GM23338 (cell line): ENCODE data around the gene GLA. TPM values are rescaled to one million over a fixed set of nuclear protein-coding genes. Genes with fewer than 3 reads are reported as not detected.

Source experiments
- ATAC-seq: fragments of 200-7000 bp; cut with Tn5 transposase; 3 replicates; pipeline ENCODE4 v1.9.1; 2020
- DNase-seq: peaks from one replicate; pipeline ENCODE4 v3.0.0-alpha.2; 2015; ENCODE audit warnings: low spot score
- H2AFZ ChIP-seq: fragments of 200-600 bp; sonication (generic); 2 replicates; pipeline ENCODE4 v1.8.0; 2016; ENCODE audit warnings: antibody characterized with exemption, mild to moderate bottlenecking, moderate library complexity
- H3F3A ChIP-seq: fragments of 200-600 bp; sonication (generic); replicated peaks from 2 replicates; pipeline ENCODE4 v1.8.0; 2017; ENCODE audit warnings: antibody characterized with exemption, mixed run types, low read depth
- H3K27ac ChIP-seq: fragments of 200-600 bp; sonication (generic); 2 replicates; pipeline ENCODE4 v1.6.1; 2016; ENCODE audit warnings: low read depth
- H3K27me3 ChIP-seq: fragments of 200-600 bp; sonication (generic); 2 replicates; pipeline ENCODE4 v1.8.0; 2016; ENCODE audit warnings: mild to moderate bottlenecking, mixed run types, moderate library complexity; ENCODE audit not compliant: insufficient read depth
- H3K36me3 ChIP-seq: fragments of 200-600 bp; sonication (generic); 2 replicates; pipeline ENCODE4 v1.8.0; 2016; ENCODE audit warnings: mild to moderate bottlenecking; ENCODE audit not compliant: insufficient read depth
- H3K4me1 ChIP-seq: fragments of 200-600 bp; sonication (generic); 2 replicates; pipeline ENCODE4 v1.8.0; 2016; ENCODE audit warnings: mild to moderate bottlenecking, moderate library complexity; ENCODE audit not compliant: insufficient read depth
- H3K4me2 ChIP-seq: fragments of 200-600 bp; sonication (generic); 2 replicates; pipeline ENCODE4 v1.7.1; 2017; ENCODE audit warnings: mixed run types
- H3K4me3 ChIP-seq: fragments of 200-600 bp; sonication (generic); 2 replicates; pipeline ENCODE4 v1.6.1; 2016; ENCODE audit warnings: mixed run types
- H3K79me2 ChIP-seq: fragments of 200-600 bp; sonication (generic); replicated peaks from 2 replicates; pipeline ENCODE4 v1.8.0; 2017; ENCODE audit warnings: mild to moderate bottlenecking; ENCODE audit not compliant: insufficient read depth
- H3K9me2 ChIP-seq: fragments of 200-600 bp; sonication (generic); 2 replicates; pipeline ENCODE4 v1.8.0; 2017; ENCODE audit not compliant: insufficient read depth
- H4K20me1 ChIP-seq: fragments of 200-600 bp; sonication (generic); replicated peaks from 2 replicates; pipeline ENCODE4 v1.8.0; 2017; ENCODE audit warnings: mild to moderate bottlenecking; ENCODE audit not compliant: insufficient read depth
- H3K27ac Mint-ChIP-seq: 2 replicates; pipeline ENCODE4 v1.8.0; 2020; ENCODE audit warnings: inconsistent platforms, mild to moderate bottlenecking, moderate library complexity, mixed read lengths
- H3K27me3 Mint-ChIP-seq: 3 replicates; pipeline ENCODE4 v1.8.0; 2022; ENCODE audit warnings: low read depth, mild to moderate bottlenecking, moderate library complexity, mixed read lengths, inconsistent platforms; ENCODE audit not compliant: insufficient read depth, poor library complexity
- H3K36me3 Mint-ChIP-seq: 3 replicates; pipeline ENCODE4 v1.8.0; 2021; ENCODE audit warnings: low read depth, mild to moderate bottlenecking, inconsistent platforms, moderate library complexity, mixed read lengths
- H3K4me1 Mint-ChIP-seq: 3 replicates; pipeline ENCODE4 v1.8.0; 2020; ENCODE audit warnings: mild to moderate bottlenecking, inconsistent platforms, mixed read lengths
- H3K4me3 Mint-ChIP-seq: 3 replicates; pipeline ENCODE4 v1.8.0; 2021; ENCODE audit warnings: moderate library complexity, mild to moderate bottlenecking, inconsistent platforms, mixed read lengths
- H3K9me3 Mint-ChIP-seq: 3 replicates; pipeline ENCODE4 v1.8.0; 2020; ENCODE audit warnings: moderate library complexity, mild to moderate bottlenecking, inconsistent platforms, mixed read lengths
- CREB1 ChIP-seq: fragments of 250-450 bp; sonication (Bioruptor Pico); IDR thresholded peaks from 2 replicates; pipeline ENCODE4 v1.5.0; 2020; ENCODE audit warnings: low read depth, mild to moderate bottlenecking, moderate library complexity
- CTCF ChIP-seq, 2 experiments: fragments of 200-600 bp in 1 of 2; sonication (generic) in 1 of 2; conservative IDR thresholded peaks; 2 replicates each; pipeline versions ENCODE4 v1.5.1 to v1.6.1; 2016 to 2017; ENCODE audit warnings: antibody characterized with exemption in 2 of 2, low read depth in 2 of 2, mild to moderate bottlenecking in 2 of 2, moderate library complexity in 1 of 2
- EZH2 ChIP-seq: fragments of 200-600 bp; sonication (generic); IDR thresholded peaks from one replicate; pipeline ENCODE4 v1.8.0; 2017; ENCODE audit warnings: antibody characterized with exemption, mild to moderate bottlenecking, low read depth; ENCODE audit not compliant: unreplicated experiment
- EZH2phosphoT487 ChIP-seq: fragments of 200-600 bp; sonication (generic); IDR thresholded peaks from one replicate; pipeline ENCODE4 v1.8.1; 2018; ENCODE audit warnings: antibody characterized with exemption; ENCODE audit not compliant: unreplicated experiment
- NANOG ChIP-seq: IDR thresholded peaks from 2 replicates; pipeline ENCODE4 v1.6.1; 2016; ENCODE audit warnings: antibody characterized with exemption, borderline replicate concordance
- POLR2AphosphoS5 ChIP-seq: IDR thresholded peaks from 2 replicates; pipeline ENCODE4 v1.6.1; 2016; ENCODE audit warnings: antibody characterized with exemption, low read depth
- STAT1 ChIP-seq: IDR thresholded peaks from one replicate; pipeline ENCODE4 v1.6.1; 2016; ENCODE audit warnings: antibody characterized with exemption; ENCODE audit not compliant: unreplicated experiment
- ZNF114 ChIP-seq: fragments of 250-450 bp; sonication (Bioruptor Pico); IDR thresholded peaks from 2 replicates; pipeline ENCODE4 v1.5.0; 2020; ENCODE audit warnings: mild to moderate bottlenecking, moderate library complexity
- polyA plus RNA-seq: library from polyadenylated mRNA; unstranded; fragments of >200 nt; fragmentation: Nextera tagmentation; extraction: Ambion mirVana; gene quantifications from 2 replicates; pipeline ENCODE4 v1.2.1, GENCODE V29; 2016
- total RNA-seq: library from RNA; depleted of rRNA; stranded (reverse); fragments of >200 nt; shearing (Covaris generic); gene quantifications from 2 replicates; pipeline ENCODE4 v1.2.3, GENCODE V29; 2014
- TF ChIP-seq, protein P1 (sequence below): IDR thresholded peaks from 2 replicates; pipeline ENCODE4 v1.6.1; 2016; ENCODE audit warnings: antibody characterized with exemption

GLA gene
- total and polyA plus RNA-seq, 2 experiments from 2014 or later: 34.7 to 44.4 TPM

GRCh38 chrX:101369687-101370086 is 38.0 kb downstream of the GLA start:
- no peaks in the 10 kb centered on the region for H3K9me2 ChIP-seq
- no peaks in the 10 kb centered on the region for H4K20me1 ChIP-seq
- DNase-seq (no peak), ATAC-seq (no peak)
- no peak overlapping the region for H3K4me2 ChIP-seq
- no peaks in the 10 kb centered on the region for H3K27me3 Mint-ChIP-seq
- H3K4me3 Mint-ChIP-seq: no peak overlapping the region
- no peak overlapping the region for H3K4me3 ChIP-seq
- H3K27ac ChIP-seq: no peak overlapping the region
- H3K27ac Mint-ChIP-seq: no peak overlapping the region; the same call in 1 of the 2 replicates
- no peaks in the 10 kb centered on the region for H3K79me2 ChIP-seq
- H3K9me3 Mint-ChIP-seq: no peaks in the 10 kb centered on the region; the same call in 2 of the 3 replicates
- no peaks in the 10 kb centered on the region for H3K36me3 Mint-ChIP-seq
- no peaks in the 10 kb centered on the region for H3F3A ChIP-seq
- H2AFZ ChIP-seq: no peak overlapping the region
- no peaks in the 10 kb centered on the region for H3K36me3 ChIP-seq
- H3K4me1 Mint-ChIP-seq: no peaks in the 10 kb centered on the region
- TF ChIP-seq STAT1 (no peak), EZH2phosphoT487 (no peak), CTCF (conservative IDR thresholded peaks at IDR 0.05; ENCODE audit: low read depth in 2 of 2) (no peak)
- H3K4me1 ChIP-seq: no peaks in the 10 kb centered on the region
- H3K27me3 ChIP-seq: no peaks in the 10 kb centered on the region

DNA sequence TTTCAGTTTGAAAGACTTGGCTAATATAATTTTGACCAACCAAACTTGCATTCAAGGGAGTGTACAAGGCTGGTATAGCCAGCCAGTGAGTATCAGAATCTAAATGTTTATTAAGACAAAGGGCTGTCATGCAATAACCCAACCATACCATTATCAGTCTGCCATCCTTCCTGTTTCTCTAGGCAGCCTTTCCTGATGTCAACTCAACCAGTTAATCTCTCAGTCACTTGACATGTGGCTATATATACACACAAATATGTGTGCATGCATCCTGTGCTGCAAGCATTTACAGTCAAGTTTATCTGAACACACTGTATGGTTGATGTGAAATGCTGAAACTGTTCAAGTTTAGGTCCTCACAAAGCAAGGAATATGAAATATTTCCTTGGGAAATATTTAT is 38.9 kb downstream of the GLA start:
- Mint-ChIP-seq H3K4me3 (no peak overlapping the region), H3K4me1 (no peaks in the 10 kb centered on the region), H3K9me3 (no peaks in the 10 kb centered on the region; the same call in 2 of the 3 replicates), H3K36me3 (no peaks in the 10 kb centered on the region), H3K27ac (no peak overlapping the region), H3K27me3 (no peaks in the 10 kb centered on the region)
- Histone ChIP-seq H3K4me3 (no peak overlapping the region), H3K27ac (no peak overlapping the region), H3K4me2 (no peak overlapping the region), H3K27me3 (no peaks in the 10 kb centered on the region), H2AFZ (no peak overlapping the region), H3K9me2 (no peaks in the 10 kb centered on the region), H3K36me3 (no peaks in the 10 kb centered on the region), H3K4me1 (no peaks in the 10 kb centered on the region), H4K20me1 (no peaks in the 10 kb centered on the region), H3F3A (no peaks in the 10 kb centered on the region), H3K79me2 (no peaks in the 10 kb centered on the region)
- ATAC-seq (no peak), DNase-seq (no peak)
- no peak for TF ChIP-seq EZH2
- TF ChIP-seq, protein P1, sequence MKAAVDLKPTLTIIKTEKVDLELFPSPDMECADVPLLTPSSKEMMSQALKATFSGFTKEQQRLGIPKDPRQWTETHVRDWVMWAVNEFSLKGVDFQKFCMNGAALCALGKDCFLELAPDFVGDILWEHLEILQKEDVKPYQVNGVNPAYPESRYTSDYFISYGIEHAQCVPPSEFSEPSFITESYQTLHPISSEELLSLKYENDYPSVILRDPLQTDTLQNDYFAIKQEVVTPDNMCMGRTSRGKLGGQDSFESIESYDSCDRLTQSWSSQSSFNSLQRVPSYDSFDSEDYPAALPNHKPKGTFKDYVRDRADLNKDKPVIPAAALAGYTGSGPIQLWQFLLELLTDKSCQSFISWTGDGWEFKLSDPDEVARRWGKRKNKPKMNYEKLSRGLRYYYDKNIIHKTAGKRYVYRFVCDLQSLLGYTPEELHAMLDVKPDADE: no peak

DNA sequence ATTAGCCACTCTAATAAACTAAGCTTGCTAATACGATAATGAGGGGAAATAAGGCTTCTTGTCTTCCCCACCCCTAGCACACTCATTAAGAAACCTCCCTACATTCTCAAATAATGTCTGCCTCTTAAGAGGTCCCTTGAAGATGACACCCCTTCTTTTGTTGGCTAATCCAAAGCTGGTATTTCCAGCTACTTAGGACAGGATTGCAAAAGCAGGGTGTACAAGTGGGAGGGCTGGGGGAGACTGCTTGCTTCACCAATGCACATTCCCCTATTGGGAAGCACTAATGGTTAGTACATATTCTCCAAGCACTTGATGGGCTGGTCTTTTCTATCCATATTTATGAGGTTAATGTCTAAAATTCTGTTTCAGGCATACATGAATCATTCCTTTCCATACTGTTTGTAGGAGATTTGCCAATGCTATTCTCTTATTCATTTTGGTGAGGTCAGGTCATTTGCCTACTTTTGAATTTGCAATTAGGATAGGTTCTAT is 42.4 kb downstream of the GLA start:
- no peaks in the 10 kb centered on the region for H4K20me1 ChIP-seq
- H3F3A ChIP-seq: no peaks in the 10 kb centered on the region
- no peak for DNase-seq
- no peaks in the 10 kb centered on the region for H3K36me3 ChIP-seq
- ATAC-seq: no peak
- H3K79me2 ChIP-seq: no peaks in the 10 kb centered on the region
- H3K9me2 ChIP-seq: no peaks in the 10 kb centered on the region
- H3K4me1 Mint-ChIP-seq: no peaks in the 10 kb centered on the region
- H3K9me3 Mint-ChIP-seq: no peaks in the 10 kb centered on the region
- H3K27ac Mint-ChIP-seq: no peak overlapping the region
- H3K4me2 ChIP-seq: no peak overlapping the region
- no peak overlapping the region for H3K4me3 ChIP-seq
- no peaks in the 10 kb centered on the region for H3K27me3 ChIP-seq
- H3K27ac ChIP-seq: no peak overlapping the region
- no peak overlapping the region for H2AFZ ChIP-seq
- no peaks in the 10 kb centered on the region for H3K36me3 Mint-ChIP-seq
- H3K27me3 Mint-ChIP-seq: no peaks in the 10 kb centered on the region
- H3K4me1 ChIP-seq: no peaks in the 10 kb centered on the region
- no peak overlapping the region for H3K4me3 Mint-ChIP-seq
- TF ChIP-seq POLR2AphosphoS5: no peak
- no peak for TF ChIP-seq CTCF (conservative IDR thresholded peaks at IDR 0.05; ENCODE audit: low read depth in 2 of 2)
- TF ChIP-seq, protein P1: no peak
- no peak for TF ChIP-seq CREB1 (CRISPR knock-in tag)
- TF ChIP-seq STAT1: no peak
- no peak for TF ChIP-seq ZNF114 (CRISPR knock-in tag)
- TF ChIP-seq NANOG: no peak
- no peak for TF ChIP-seq EZH2phosphoT487
